ENCODE measurements around the gene DBNDD2. TPM values are rescaled to one million over a fixed set of nuclear protein-coding genes. Genes with fewer than 3 reads are reported as not detected.

DBNDD2 gene
- total RNA-seq, 1 experiment from 2014 or later, result 58.7 TPM

- TF ChIP-seq USF2 (CRISPR knock-in tag; IDR thresholded peaks at IDR 0.05) (no peak), ZNF219 (CRISPR knock-in tag; IDR thresholded peaks at IDR 0.05; ENCODE audit: borderline replicate concordance) (no peak), MAX (CRISPR knock-in tag; IDR thresholded peaks at IDR 0.05) (peak; percentile 44; the same call in 1 of the 2 replicates), TCF7 (CRISPR knock-in tag; IDR thresholded peaks at IDR 0.05; ENCODE audit: low read depth) (no peak), ESRRA (CRISPR knock-in tag; IDR thresholded peaks at IDR 0.05; ENCODE audit: borderline replicate concordance) (no peak), NR1H2 (CRISPR knock-in tag; IDR thresholded peaks at IDR 0.05) (no peak), ZNF423 (CRISPR knock-in tag; IDR thresholded peaks at IDR 0.05) (peak; percentile 95), GABPB1 (CRISPR knock-in tag; IDR thresholded peaks at IDR 0.05) (peak; percentile 68), ZBTB21 (CRISPR knock-in tag; IDR thresholded peaks at IDR 0.05; ENCODE audit: borderline replicate concordance) (no peak), MLX (CRISPR knock-in tag; IDR thresholded peaks at IDR 0.05) (no peak), HMGA2 (CRISPR knock-in tag; IDR thresholded peaks at IDR 0.05) (no peak), ZNF121 (CRISPR knock-in tag; IDR thresholded peaks at IDR 0.05) (no peak), NFATC4 (CRISPR knock-in tag; IDR thresholded peaks at IDR 0.05) (no peak), EMX1 (CRISPR knock-in tag; IDR thresholded peaks at IDR 0.05) (no peak), ELF4 (CRISPR knock-in tag; IDR thresholded peaks at IDR 0.05; ENCODE audit: low read depth) (no peak), RORB (CRISPR knock-in tag; IDR thresholded peaks at IDR 0.05) (no peak), NFE2L1 (CRISPR knock-in tag; IDR thresholded peaks at IDR 0.05) (no peak), JAZF1 (CRISPR knock-in tag; IDR thresholded peaks at IDR 0.05) (no peak), TEAD1 (CRISPR knock-in tag; IDR thresholded peaks at IDR 0.05) (no peak), CTCF (IDR thresholded peaks at IDR 0.05) (peak; percentile 92)
- TF ChIP-seq, protein P1, sequence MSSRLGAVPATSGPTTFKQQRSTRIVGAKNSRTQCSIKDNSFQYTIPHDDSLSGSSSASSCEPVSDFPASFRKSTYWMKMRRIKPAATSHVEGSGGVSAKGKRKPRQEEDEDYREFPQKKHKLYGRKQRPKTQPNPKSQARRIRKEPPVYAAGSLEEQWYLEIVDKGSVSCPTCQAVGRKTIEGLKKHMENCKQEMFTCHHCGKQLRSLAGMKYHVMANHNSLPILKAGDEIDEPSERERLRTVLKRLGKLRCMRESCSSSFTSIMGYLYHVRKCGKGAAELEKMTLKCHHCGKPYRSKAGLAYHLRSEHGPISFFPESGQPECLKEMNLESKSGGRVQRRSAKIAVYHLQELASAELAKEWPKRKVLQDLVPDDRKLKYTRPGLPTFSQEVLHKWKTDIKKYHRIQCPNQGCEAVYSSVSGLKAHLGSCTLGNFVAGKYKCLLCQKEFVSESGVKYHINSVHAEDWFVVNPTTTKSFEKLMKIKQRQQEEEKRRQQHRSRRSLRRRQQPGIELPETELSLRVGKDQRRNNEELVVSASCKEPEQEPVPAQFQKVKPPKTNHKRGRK (CRISPR knock-in tag; IDR thresholded peaks at IDR 0.05; ENCODE audit: borderline replicate concordance), result no peak
- TF ChIP-seq, protein P2, sequence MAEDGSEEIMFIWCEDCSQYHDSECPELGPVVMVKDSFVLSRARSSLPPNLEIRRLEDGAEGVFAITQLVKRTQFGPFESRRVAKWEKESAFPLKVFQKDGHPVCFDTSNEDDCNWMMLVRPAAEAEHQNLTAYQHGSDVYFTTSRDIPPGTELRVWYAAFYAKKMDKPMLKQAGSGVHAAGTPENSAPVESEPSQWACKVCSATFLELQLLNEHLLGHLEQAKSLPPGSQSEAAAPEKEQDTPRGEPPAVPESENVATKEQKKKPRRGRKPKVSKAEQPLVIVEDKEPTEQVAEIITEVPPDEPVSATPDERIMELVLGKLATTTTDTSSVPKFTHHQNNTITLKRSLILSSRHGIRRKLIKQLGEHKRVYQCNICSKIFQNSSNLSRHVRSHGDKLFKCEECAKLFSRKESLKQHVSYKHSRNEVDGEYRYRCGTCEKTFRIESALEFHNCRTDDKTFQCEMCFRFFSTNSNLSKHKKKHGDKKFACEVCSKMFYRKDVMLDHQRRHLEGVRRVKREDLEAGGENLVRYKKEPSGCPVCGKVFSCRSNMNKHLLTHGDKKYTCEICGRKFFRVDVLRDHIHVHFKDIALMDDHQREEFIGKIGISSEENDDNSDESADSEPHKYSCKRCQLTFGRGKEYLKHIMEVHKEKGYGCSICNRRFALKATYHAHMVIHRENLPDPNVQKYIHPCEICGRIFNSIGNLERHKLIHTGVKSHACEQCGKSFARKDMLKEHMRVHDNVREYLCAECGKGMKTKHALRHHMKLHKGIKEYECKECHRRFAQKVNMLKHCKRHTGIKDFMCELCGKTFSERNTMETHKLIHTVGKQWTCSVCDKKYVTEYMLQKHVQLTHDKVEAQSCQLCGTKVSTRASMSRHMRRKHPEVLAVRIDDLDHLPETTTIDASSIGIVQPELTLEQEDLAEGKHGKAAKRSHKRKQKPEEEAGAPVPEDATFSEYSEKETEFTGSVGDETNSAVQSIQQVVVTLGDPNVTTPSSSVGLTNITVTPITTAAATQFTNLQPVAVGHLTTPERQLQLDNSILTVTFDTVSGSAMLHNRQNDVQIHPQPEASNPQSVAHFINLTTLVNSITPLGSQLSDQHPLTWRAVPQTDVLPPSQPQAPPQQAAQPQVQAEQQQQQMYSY (CRISPR knock-in tag; IDR thresholded peaks at IDR 0.05), result no peak
- TF ChIP-seq, protein P3, sequence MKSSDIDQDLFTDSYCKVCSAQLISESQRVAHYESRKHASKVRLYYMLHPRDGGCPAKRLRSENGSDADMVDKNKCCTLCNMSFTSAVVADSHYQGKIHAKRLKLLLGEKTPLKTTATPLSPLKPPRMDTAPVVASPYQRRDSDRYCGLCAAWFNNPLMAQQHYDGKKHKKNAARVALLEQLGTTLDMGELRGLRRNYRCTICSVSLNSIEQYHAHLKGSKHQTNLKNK (CRISPR knock-in tag; IDR thresholded peaks at IDR 0.05), result no peak
These were observed 28.8 kb downstream of the DBNDD2 start (continued) for GRCh38 chr20:45436732-45437485.
